HFFc6 (cell line): ENCODE measurements around the gene FLNC. TPM values are rescaled to one million over a fixed set of nuclear protein-coding genes. Genes with fewer than 3 reads are reported as not detected.

Experiments used
- DNase-seq: peaks from one replicate; pipeline ENCODE4 v3.0.0-alpha.2; 2018
- H3K27ac Mint-ChIP-seq: 2 replicates; pipeline ENCODE4 v1.8.0; 2020; ENCODE audit warnings: mild to moderate bottlenecking, mixed read lengths
- H3K27me3 Mint-ChIP-seq: 2 replicates; pipeline ENCODE4 v1.8.0; 2021; ENCODE audit warnings: mild to moderate bottlenecking, moderate library complexity, mixed read lengths; ENCODE audit not compliant: insufficient read depth
- H3K36me3 Mint-ChIP-seq: 2 replicates; pipeline ENCODE4 v1.8.0; 2021; ENCODE audit warnings: low read depth, mixed read lengths
- H3K4me1 Mint-ChIP-seq: 2 replicates; pipeline ENCODE4 v1.8.0; 2020; ENCODE audit warnings: low read depth, mixed read lengths
- H3K4me3 Mint-ChIP-seq: 2 replicates; pipeline ENCODE4 v1.8.0; 2020; ENCODE audit warnings: mild to moderate bottlenecking, moderate library complexity, mixed read lengths
- H3K9me3 Mint-ChIP-seq: 2 replicates; pipeline ENCODE4 v1.8.0; 2020; ENCODE audit warnings: mild to moderate bottlenecking, mixed read lengths
- CTCF ChIP-seq: fragments of 200-600 bp; sonication (generic); IDR thresholded peaks from 2 replicates; pipeline ENCODE4 v1.5.0; 2021; ENCODE audit warnings: antibody characterized with exemption, mild to moderate bottlenecking
- total RNA-seq, 6 experiments: library from RNA; stranded (reverse); fragmentation: NEBNext Ultra II Directional; extraction: Animal tissue kit (Norgen Biotek cat#: 25700); gene quantifications; 2 replicates in 1 of 6; 3 replicates in 5 of 6; pipeline ENCODE4 v1.2.3, GENCODE V29; 2021

FLNC gene
- total RNA-seq, 6 experiments from 2014 or later, result 492 to 540 (median 512) TPM

GRCh38 chr7:128840326-128841170 is 10.3 kb downstream of the FLNC start:
- no peak for DNase-seq
- no peak overlapping the region for H3K4me3 Mint-ChIP-seq
- peaks cover 29% of the 10 kb centered on the region for H3K36me3 Mint-ChIP-seq
- TF ChIP-seq CTCF, result no peak
- H3K9me3 Mint-ChIP-seq, result no peaks in the 10 kb centered on the region
- H3K27ac Mint-ChIP-seq, result no peak overlapping the region; the same call in 1 of the 2 replicates
- H3K4me1 Mint-ChIP-seq, result peaks cover 11% of the 10 kb centered on the region; the same call in 1 of the 2 replicates
- H3K27me3 Mint-ChIP-seq, result peaks cover 8% of the 10 kb centered on the region

- no peak overlapping the region for H3K27ac Mint-ChIP-seq
- peaks cover 25% of the 10 kb centered on the region for H3K36me3 Mint-ChIP-seq
- peaks cover 8% of the 10 kb centered on the region for H3K27me3 Mint-ChIP-seq
- H3K9me3 Mint-ChIP-seq, result no peaks in the 10 kb centered on the region
- DNase-seq, result no peak
- no peak overlapping the region for H3K4me3 Mint-ChIP-seq
- no peak for TF ChIP-seq CTCF
- peaks cover 5% of the 10 kb centered on the region; the same call in 1 of the 2 replicates for H3K4me1 Mint-ChIP-seq
These were observed 11.0 kb downstream of the FLNC start for GRCh38 chr7:128841171-128841690.

GRCh38 chr7:128841921-128842673 is 11.9 kb downstream of the FLNC start:
- Mint-ChIP-seq H3K9me3 (no peaks in the 10 kb centered on the region), H3K4me1 (no peaks in the 10 kb centered on the region), H3K36me3 (peaks cover 25% of the 10 kb centered on the region), H3K4me3 (no peak overlapping the region), H3K27ac (no peak overlapping the region; the same call in 1 of the 2 replicates), H3K27me3 (peaks cover 8% of the 10 kb centered on the region)
- TF ChIP-seq CTCF, result peak; percentile 94
- DNase-seq, result no peak

- Mint-ChIP-seq H3K9me3 (no peaks in the 10 kb centered on the region), H3K27me3 (peaks cover 8% of the 10 kb centered on the region), H3K36me3 (peaks cover 29% of the 10 kb centered on the region), H3K4me3 (no peak overlapping the region), H3K4me1 (no peaks in the 10 kb centered on the region), H3K27ac (no peak overlapping the region)
- DNase-seq, result no peak
- TF ChIP-seq CTCF, result no peak
These were observed 12.8 kb downstream of the FLNC start for GRCh38 chr7:128842674-128843641.
